ENCODE data around the gene ACSF2.

DNA sequence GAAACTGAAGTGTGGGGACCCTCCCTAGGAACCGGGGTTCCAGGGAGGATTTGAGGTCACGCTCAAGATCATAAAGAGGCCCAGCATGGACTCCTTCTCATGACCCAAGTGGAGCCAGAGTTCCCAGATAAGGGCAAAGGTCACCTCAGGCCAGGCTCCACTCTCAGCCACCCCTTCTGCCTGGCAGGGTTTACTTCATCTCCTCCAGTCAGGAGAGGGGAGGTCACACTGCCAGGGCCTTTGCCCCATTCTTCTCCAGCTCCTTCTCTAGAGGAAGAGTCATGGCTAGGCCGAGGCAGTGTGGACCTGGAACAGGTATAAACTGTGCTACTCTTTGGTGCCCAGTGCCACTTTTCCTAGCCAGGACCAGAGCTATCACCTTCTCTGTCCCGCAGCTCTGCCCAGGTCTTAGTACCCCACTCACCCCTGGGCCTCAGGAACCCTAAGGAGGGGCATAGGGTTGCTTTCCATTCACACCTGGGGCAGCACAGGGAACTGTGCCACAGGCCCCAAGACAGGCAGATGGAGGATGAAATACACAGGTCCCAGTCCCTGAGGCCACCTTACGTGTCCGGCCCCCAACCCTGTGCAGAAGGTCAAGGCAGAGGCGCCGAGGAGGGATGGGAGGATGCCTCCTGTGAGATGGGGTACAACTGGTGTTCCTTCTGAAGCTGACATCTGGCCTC lies 879 bp upstream of the ACSF2 start:
- no peak for TF ChIP-seq POLR2AphosphoS5 (IDR thresholded peaks at IDR 0.05; ENCODE audit: low read depth, low read length)
- no peak for TF ChIP-seq POLR2A (IDR thresholded peaks at IDR 0.05; ENCODE audit: low read depth, low read length)

All from GM12891 (cell line).